ENCODE results near the gene POM121L2. TPM values are rescaled to one million over a fixed set of nuclear protein-coding genes. Genes with fewer than 3 reads are reported as not detected.

The POM121L2 gene
- polyA plus RNA-seq, 3 donors = not detected

DNA sequence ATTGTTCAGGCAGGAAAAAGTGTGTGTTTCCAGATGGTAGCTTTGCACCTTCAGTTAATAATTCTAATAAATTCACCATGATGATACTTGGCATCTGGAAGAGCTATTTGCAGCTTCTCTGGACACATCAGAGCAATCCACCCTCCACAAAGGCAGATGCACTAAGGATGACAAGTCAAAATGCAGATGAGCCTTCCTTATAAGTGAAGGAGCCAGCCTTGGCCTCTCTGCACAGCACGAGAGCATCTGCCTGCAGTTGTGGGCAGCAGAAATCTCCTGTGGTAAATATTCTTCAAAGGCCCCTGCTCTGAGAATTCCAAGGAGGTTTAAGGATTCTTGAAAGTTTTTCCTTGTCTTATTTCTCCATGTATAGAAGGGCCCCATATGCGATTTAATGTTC lies 6.9 kb upstream of the POM121L2 start:
- Mint-ChIP-seq H3K4me3 (no peak overlapping the region), H3K4me1 (no peaks in the 10 kb centered on the region), H3K36me3 (no peaks in the 10 kb centered on the region), H3K9me3 (peaks cover 0 to 8% (median 3%) of the 10 kb centered on the region in 7 donors), H3K27ac (no peak overlapping the region), H3K27me3 (ENCODE audit: low read depth in 3 of 3) (peaks cover 5 to 33% (median 17%) of the 10 kb centered on the region in 3 donors)
- no peak for DNase-seq
- Histone ChIP-seq H3K9me3 (replicated peaks in 1 of 2; ENCODE audit: control insufficient read depth in 1 of 2, insufficient read depth in 1 of 2, low read length in 2 of 2) (no peaks in the 10 kb centered on the region), H3K4me3 (replicated peaks in 1 of 3; ENCODE audit: low read depth in 2 of 3, low read length in 3 of 3) (no peak overlapping the region), H3K79me2 (ENCODE audit: insufficient read depth, low read length) (no peaks in the 10 kb centered on the region), H4K20me1 (ENCODE audit: insufficient read depth, low read length) (no peaks in the 10 kb centered on the region), H3K36me3 (replicated peaks in 1 of 2; ENCODE audit: control insufficient read depth in 1 of 2, insufficient read depth in 2 of 2, low read length in 2 of 2) (no peaks in the 10 kb centered on the region), H2AFZ (ENCODE audit: insufficient read depth, low read depth, low read length, poor library complexity, severe bottlenecking) (no peak overlapping the region), H3K27me3 (ENCODE audit: control insufficient read depth in 2 of 2, insufficient read depth in 2 of 2, low read length in 2 of 2) (peaks cover 4 to 13% of the 10 kb centered on the region in 2 donors), H3K4me2 (replicated peaks; ENCODE audit: extremely low read depth, low read length, poor library complexity, severe bottlenecking) (no peak overlapping the region), H3K27ac (ENCODE audit: low read depth in 1 of 2, low read length in 2 of 2) (no peak overlapping the region), H3K9ac (ENCODE audit: insufficient read depth, low read length, poor library complexity, severe bottlenecking) (no peak overlapping the region), H3K4me1 (ENCODE audit: control insufficient read depth in 1 of 2, insufficient read depth in 2 of 2, low read length in 2 of 2) (no peaks in the 10 kb centered on the region)
- TF ChIP-seq, protein P1, sequence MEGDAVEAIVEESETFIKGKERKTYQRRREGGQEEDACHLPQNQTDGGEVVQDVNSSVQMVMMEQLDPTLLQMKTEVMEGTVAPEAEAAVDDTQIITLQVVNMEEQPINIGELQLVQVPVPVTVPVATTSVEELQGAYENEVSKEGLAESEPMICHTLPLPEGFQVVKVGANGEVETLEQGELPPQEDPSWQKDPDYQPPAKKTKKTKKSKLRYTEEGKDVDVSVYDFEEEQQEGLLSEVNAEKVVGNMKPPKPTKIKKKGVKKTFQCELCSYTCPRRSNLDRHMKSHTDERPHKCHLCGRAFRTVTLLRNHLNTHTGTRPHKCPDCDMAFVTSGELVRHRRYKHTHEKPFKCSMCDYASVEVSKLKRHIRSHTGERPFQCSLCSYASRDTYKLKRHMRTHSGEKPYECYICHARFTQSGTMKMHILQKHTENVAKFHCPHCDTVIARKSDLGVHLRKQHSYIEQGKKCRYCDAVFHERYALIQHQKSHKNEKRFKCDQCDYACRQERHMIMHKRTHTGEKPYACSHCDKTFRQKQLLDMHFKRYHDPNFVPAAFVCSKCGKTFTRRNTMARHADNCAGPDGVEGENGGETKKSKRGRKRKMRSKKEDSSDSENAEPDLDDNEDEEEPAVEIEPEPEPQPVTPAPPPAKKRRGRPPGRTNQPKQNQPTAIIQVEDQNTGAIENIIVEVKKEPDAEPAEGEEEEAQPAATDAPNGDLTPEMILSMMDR (IDR thresholded peaks at IDR 0.05) = no peak
- no CpG with 5 or more reads among the region's 2 CpGs for WGBS (ENCODE audit: insufficient coverage)
- intact Hi-C loops (cut with micrococcal nuclease) = no loop called here

DNA sequence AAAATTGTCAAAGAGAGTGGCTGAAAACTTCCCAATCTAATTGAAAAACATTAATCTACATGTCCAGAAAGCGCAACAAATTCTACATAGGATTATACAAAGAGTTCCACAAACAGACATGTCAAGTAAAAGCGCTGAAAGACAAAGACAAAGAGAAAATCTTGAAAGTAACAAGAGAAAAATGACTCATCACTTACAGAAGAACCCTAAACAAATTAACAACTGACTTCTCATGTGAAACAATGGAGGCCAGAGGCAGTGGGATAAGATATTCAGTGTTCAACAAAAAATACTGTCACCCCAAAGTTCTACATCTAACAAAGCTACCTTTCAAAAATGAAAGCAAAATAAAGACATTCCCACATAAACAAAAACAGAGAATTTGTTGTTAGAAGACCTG lies 2.0 kb upstream of the POM121L2 start:
- WGBS (ENCODE audit: insufficient coverage) = no CpG with 5 or more reads among the region's 2 CpGs
- H3K9ac ChIP-seq (ENCODE audit: insufficient read depth, low read length, poor library complexity, severe bottlenecking) = no peak overlapping the region
- TF ChIP-seq, protein P1 (IDR thresholded peaks at IDR 0.05) = no peak
- Mint-ChIP-seq H3K27me3 (ENCODE audit: low read depth in 3 of 3) (peaks cover 36 to 72% (median 54%) of the 10 kb centered on the region in 3 donors), H3K4me1 (peaks cover 12% of the 10 kb centered on the region), H3K36me3 (no peaks in the 10 kb centered on the region), H3K9me3 (peaks cover 2 to 25% (median 8%) of the 10 kb centered on the region in 7 donors), H3K27ac (no peak overlapping the region), H3K4me3 (peak overlapping the region in 1 of 2 donors; percentile 58)
- no peaks in the 10 kb centered on the region for H3K79me2 ChIP-seq (ENCODE audit: insufficient read depth, low read length)
- no peak overlapping the region for H3K4me2 ChIP-seq (replicated peaks; ENCODE audit: extremely low read depth, low read length, poor library complexity, severe bottlenecking)
- DNase-seq = no peak
- no peaks in the 10 kb centered on the region for H4K20me1 ChIP-seq (ENCODE audit: insufficient read depth, low read length)
- no peak overlapping the region for H3K27ac ChIP-seq (ENCODE audit: low read depth in 1 of 2, low read length in 2 of 2)
- intact Hi-C loops (cut with micrococcal nuclease) = no loop called here
- H3K36me3 ChIP-seq (replicated peaks in 1 of 2; ENCODE audit: control insufficient read depth in 1 of 2, insufficient read depth in 2 of 2, low read length in 2 of 2) = no peaks in the 10 kb centered on the region
- H3K9me3 ChIP-seq (replicated peaks in 1 of 2; ENCODE audit: control insufficient read depth in 1 of 2, insufficient read depth in 1 of 2, low read length in 2 of 2) = peaks cover 0 to 6% of the 10 kb centered on the region in 2 donors
- peaks cover 23 to 48% of the 10 kb centered on the region in 2 donors for H3K27me3 ChIP-seq (ENCODE audit: control insufficient read depth in 2 of 2, insufficient read depth in 2 of 2, low read length in 2 of 2)
- no peak overlapping the region for H3K4me3 ChIP-seq (replicated peaks in 1 of 3; ENCODE audit: low read depth in 2 of 3, low read length in 3 of 3)
- H3K4me1 ChIP-seq (ENCODE audit: control insufficient read depth in 1 of 2, insufficient read depth in 2 of 2, low read length in 2 of 2) = peaks cover 11 to 12% of the 10 kb centered on the region in 2 donors
- no peak overlapping the region for H2AFZ ChIP-seq (ENCODE audit: insufficient read depth, low read depth, low read length, poor library complexity, severe bottlenecking)
